H1 (cell line): ENCODE measurements around the gene FASLG.

ENCODE experiments used
- CBX5 ChIP-seq: fragments of 300-800, 300-1000 bp; sonication (generic); IDR thresholded peaks from 2 replicates; pipeline ENCODE4 v1.7.1; 2016; ENCODE audit warnings: antibody characterized with exemption, low read length, low read depth
- CEBPB ChIP-seq: IDR thresholded peaks from 2 replicates; pipeline ENCODE4 v1.6.1; 2012; ENCODE audit warnings: low read depth, low read length
- CTCF ChIP-seq, 3 experiments: IDR thresholded peaks; 1 replicate in 2 of 3; 2 replicates in 1 of 3; pipeline versions ENCODE4 v1.5.1 to v1.6.1; 2011; ENCODE audit warnings: low read length in 3 of 3, mild to moderate bottlenecking in 3 of 3, inconsistent platforms in 2 of 3, low read depth in 1 of 3, moderate library complexity in 1 of 3; ENCODE audit not compliant: insufficient read depth in 1 of 3; ENCODE audit errors: control extremely low read depth in 1 of 3
- EGR1 ChIP-seq: IDR thresholded peaks from 2 replicates; pipeline ENCODE4 v1.6.1; 2011; ENCODE audit warnings: low read depth, low read length, borderline replicate concordance
- EZH2 ChIP-seq: fragments of 200-600 bp; sonication (generic); IDR thresholded peaks from 2 replicates; pipeline ENCODE4 v1.7.1; 2012; ENCODE audit warnings: low read depth, mild to moderate bottlenecking, moderate library complexity, low read length, inconsistent platforms; ENCODE audit not compliant: severe bottlenecking
- JUN ChIP-seq: IDR thresholded peaks from 2 replicates; pipeline ENCODE4 v1.6.1; 2011; ENCODE audit warnings: low read depth, mild to moderate bottlenecking, improper control_type of control experiment, low read length
- POLR2A ChIP-seq, 2 experiments: IDR thresholded peaks; 1 replicate in 1 of 2; 2 replicates in 1 of 2; pipeline ENCODE4 v1.6.1; 2011; ENCODE audit warnings: low read depth in 2 of 2, low read length in 2 of 2, mild to moderate bottlenecking in 2 of 2; ENCODE audit errors: control extremely low read depth in 1 of 2
- RFX5 ChIP-seq: IDR thresholded peaks from 2 replicates; pipeline ENCODE4 v1.6.1; 2011; ENCODE audit warnings: low read depth, low read length, improper control_type of control experiment, borderline replicate concordance
- RXRA ChIP-seq: IDR thresholded peaks from 2 replicates; pipeline ENCODE4 v1.6.1; 2011; ENCODE audit warnings: low read depth, mild to moderate bottlenecking, low read length, moderate library complexity; ENCODE audit not compliant: insufficient read depth
- TCF12 ChIP-seq: IDR thresholded peaks from 2 replicates; pipeline ENCODE4 v1.6.1; 2011; ENCODE audit warnings: low read depth, mild to moderate bottlenecking, low read length
- YY1 ChIP-seq: IDR thresholded peaks from 2 replicates; pipeline ENCODE4 v1.6.1; 2011; ENCODE audit warnings: low read depth, mild to moderate bottlenecking, low read length
- ZNF274 ChIP-seq: IDR thresholded peaks from 2 replicates; pipeline ENCODE4 v1.7.0; 2012; ENCODE audit warnings: low read length, borderline replicate concordance; ENCODE audit errors: extremely low read depth

- TF ChIP-seq EZH2, result no peak
- no peak for TF ChIP-seq CTCF (IDR thresholded peaks at IDR 0.05; ENCODE audit: control extremely low read depth in 1 of 3, insufficient read depth in 1 of 3, low read depth in 1 of 3, low read length in 3 of 3)
- TF ChIP-seq RXRA, result no peak
- no peak for TF ChIP-seq JUN
- TF ChIP-seq POLR2A (IDR thresholded peaks at IDR 0.05; ENCODE audit: control extremely low read depth in 1 of 2, low read depth in 2 of 2, low read length in 2 of 2), result no peak
- no peak for TF ChIP-seq ZNF274
- no peak for TF ChIP-seq CEBPB
- TF ChIP-seq CBX5, result no peak
- no peak for TF ChIP-seq RFX5
- TF ChIP-seq EGR1, result no peak
- TF ChIP-seq TCF12, result no peak
- TF ChIP-seq YY1, result no peak
Measured at GRCh38 chr1:172699111-172699510, 40.2 kb downstream of the FASLG start.
